HG03103 (cell line): ENCODE measurements around the gene IGSF23.
"Not testable (repeated sequence)": the region's sequence is repeated elsewhere in the genome, so short reads cannot be mapped to it uniquely, and the experiment has no call there.

Experiments
- ATAC-seq: cut with Tn5 transposase; IDR thresholded peaks from one replicate; pipeline ENCODE4 v1.9.1; 2021; ENCODE audit warnings: low read depth; ENCODE audit not compliant: unreplicated experiment

IGSF23 gene

GRCh38 chr19:44610497-44610896 lies 2.9 kb upstream of the IGSF23 start:
- ATAC-seq: not testable (repeated sequence)

GRCh38 chr19:44611812-44612295 lies 1.5 kb upstream of the IGSF23 start:
- ATAC-seq: no peak

- ATAC-seq: no peak
These were observed 950 bp downstream of the IGSF23 start for GRCh38 chr19:44614313-44614712.

- ATAC-seq: no peak
These were observed 2.5 kb downstream of the IGSF23 start for GRCh38 chr19:44615863-44616247.

GRCh38 chr19:44617110-44617880 lies 3.9 kb downstream of the IGSF23 start:
- no peak for ATAC-seq

GRCh38 chr19:44618640-44619357 lies 5.4 kb downstream of the IGSF23 start:
- ATAC-seq: no peak

GRCh38 chr19:44620667-44621066 lies 7.3 kb downstream of the IGSF23 start:
- ATAC-seq: no peak

GRCh38 chr19:44621367-44621766 lies 8.0 kb downstream of the IGSF23 start:
- ATAC-seq: no peak

GRCh38 chr19:44623080-44623479 lies 9.7 kb downstream of the IGSF23 start:
- no peak for ATAC-seq

- no peak for ATAC-seq
These were observed 10.3 kb downstream of the IGSF23 start for GRCh38 chr19:44623626-44624025.

GRCh38 chr19:44624840-44625354 lies 11.5 kb downstream of the IGSF23 start:
- ATAC-seq: no peak

- ATAC-seq: not testable (repeated sequence)
These were observed 12.3 kb downstream of the IGSF23 start for GRCh38 chr19:44625637-44626036.

GRCh38 chr19:44626048-44626624 lies 12.8 kb downstream of the IGSF23 start:
- ATAC-seq: no peak

GRCh38 chr19:44627631-44628030 lies 14.3 kb downstream of the IGSF23 start:
- ATAC-seq: no peak

- no peak for ATAC-seq
These were observed 15.4 kb downstream of the IGSF23 start for GRCh38 chr19:44628793-44629192.

- ATAC-seq: not testable (repeated sequence)
These were observed 18.2 kb downstream of the IGSF23 start for GRCh38 chr19:44631611-44632010.

GRCh38 chr19:44634058-44634457 lies 20.7 kb downstream of the IGSF23 start:
- not testable (repeated sequence) for ATAC-seq

- no peak for ATAC-seq
These were observed 21.4 kb downstream of the IGSF23 start for GRCh38 chr19:44634785-44635184.

- ATAC-seq: no peak
These were observed 22.4 kb downstream of the IGSF23 start for GRCh38 chr19:44635581-44636438.
